Skeletal muscle cell (primary cell): ENCODE measurements around the gene PDCD1.
"Not testable (repeated sequence)": the region's sequence is repeated elsewhere in the genome, so short reads cannot be mapped to it uniquely, and the experiment has no call there.

ENCODE experiments used
- DNase-seq: peaks from one replicate; pipeline ENCODE4 v3.0.0-alpha.2; 2010; ENCODE audit warnings: low read depth
- H3K4me3 ChIP-seq: 2 replicates; pipeline ENCODE4 v1.5.1; 2011; ENCODE audit warnings: low read depth, mild to moderate bottlenecking, control low read depth, low read length, moderate library complexity

The PDCD1 gene

DNA sequence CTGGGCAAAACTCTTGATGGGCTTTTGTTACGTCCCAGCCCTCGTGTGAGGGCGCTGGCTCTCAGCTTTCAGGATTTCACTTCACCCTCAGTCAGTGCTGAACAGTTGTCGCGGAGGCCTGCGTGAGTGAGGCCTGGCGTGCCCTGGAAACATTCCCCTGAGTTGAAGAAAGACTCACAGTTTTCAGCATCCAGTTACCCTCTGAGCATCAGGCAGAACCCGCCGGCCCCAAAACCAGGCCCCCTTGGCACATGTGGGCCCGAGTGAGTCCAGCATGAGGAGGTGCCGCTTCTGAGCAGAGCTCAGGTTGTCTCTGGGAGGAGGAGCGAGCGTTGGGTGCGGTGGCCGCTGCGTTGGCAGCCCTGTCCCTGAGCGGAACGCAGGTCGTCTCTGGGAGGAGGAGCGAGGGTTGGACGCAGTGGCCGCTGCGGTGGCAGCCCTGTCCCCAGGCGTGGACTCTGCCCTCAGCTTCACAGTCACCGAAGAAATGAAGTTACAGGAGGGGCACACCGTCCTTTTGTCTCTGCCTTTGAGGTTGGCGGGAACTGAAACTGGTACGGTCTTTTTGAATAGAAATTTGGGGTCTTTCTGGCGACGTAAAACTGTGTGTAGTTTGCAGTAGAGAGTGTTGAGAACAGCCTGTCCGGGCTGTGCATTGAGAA, 49.8 kb downstream of the PDCD1 start, which contains the start of gene NEU4:
NEU4 (plus strand) TSS at position 473 of the 662 bp plus-strand sequence. CDS start 5,292 bp downstream, outside the sequence.
- H3K4me3 ChIP-seq: no peak within 1 kb of the TSS
- DNase-seq: no peak

DNA sequence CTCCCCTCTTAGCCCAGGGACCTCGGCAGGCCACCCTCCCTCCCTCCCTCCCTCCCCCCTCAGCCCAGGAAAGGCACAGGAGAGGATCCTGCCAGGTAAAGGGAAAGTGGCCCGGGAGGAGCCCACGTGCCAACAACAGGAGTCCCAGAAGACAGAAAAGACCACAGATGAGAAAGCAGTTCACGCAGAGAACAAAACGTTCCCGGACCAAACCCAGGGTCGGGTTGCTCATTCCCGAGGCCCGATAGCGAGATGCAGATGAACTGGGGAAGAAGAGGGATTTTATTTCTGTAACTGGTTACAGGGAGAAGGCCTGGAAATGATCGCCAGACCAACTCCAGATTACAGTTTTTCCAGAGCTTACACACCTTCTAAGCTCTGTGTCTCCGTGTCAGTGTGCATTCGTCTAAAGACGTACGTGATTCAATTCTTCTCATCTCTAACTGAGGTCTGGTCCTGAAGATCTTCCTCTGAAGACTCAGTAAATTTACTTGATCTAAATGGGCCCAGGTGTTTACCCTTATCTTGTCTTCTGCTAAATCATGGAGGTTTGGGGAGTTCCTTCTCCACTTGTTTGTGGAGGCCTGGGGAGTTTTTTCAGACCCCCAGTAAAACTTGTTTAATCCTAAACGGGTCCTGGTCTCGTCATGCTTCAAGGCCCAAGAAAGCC, 50.5 kb downstream of the PDCD1 start:
- DNase-seq: peak; percentile 52
- no peak overlapping the region for H3K4me3 ChIP-seq

DNA sequence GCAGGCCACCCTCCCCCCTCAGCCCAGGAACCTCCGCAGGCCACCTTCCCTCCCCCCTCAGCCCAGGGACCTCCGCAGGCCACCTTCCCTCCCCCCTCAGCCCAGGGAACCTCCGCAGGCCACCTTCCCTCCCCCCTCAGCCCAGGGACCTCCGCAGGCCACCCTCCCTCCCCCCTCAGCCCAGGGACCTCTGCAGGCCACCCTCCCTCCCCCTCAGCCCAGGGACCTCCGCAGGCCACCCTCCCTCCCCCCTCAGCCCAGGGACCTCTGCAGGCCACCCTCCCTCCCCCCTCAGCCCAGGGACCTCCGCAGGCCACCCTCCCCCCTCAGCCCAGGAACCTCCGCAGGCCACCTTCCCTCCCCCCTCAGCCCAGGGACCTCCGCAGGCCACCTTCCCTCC, 52.5 kb downstream of the PDCD1 start:
- DNase-seq, H3K4me3 ChIP-seq: not testable (repeated sequence)

DNA sequence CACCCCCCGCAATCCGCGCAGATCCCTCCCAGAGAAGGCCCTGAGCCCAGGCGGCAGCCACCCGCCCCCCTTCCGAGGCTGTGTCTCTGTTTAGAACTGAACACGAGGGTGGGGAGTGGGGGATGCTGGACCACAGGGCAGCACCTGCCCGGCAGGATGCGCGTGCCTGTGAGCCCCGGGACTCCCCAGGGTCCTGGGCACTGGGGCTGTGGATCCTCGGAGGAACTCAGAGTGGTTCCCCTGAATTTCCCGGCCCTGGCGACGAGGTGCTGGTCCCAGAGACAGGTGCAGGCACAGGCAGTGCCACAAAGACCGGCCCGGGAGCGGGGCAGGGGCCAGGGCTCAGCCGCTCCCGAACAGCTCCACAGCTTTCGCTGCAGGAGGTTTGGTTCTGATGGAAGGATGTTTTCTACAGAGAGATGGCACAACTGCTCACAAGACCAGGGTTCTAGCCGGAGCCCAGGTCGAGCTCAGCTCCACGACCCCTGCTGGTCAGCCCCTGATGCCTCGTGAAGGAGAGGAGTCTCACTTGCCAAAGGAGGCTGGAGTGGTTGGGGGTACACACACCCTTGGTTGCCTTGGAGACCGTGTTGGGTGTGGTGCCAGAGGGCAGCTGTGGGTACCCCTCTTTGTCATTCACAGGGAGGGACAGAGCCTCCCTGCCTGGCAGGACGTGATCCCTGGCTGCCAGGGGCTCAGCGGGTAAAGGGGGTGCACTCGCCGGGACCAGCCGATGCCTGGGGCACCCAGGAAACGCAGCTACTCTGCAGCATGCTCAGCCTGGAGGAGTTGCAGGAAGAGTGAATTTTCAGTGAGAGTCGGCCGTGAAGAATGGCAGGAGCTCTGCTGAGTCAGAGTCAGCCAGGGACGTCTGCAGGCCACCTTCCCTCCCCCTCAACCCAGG, 54.1 kb downstream of the PDCD1 start:
- DNase-seq: no peak
- peak overlapping the region; percentile 48 for H3K4me3 ChIP-seq

- H3K4me3 ChIP-seq: peak overlapping the region; percentile 48
- DNase-seq: no peak
These were observed 55.0 kb downstream of the PDCD1 start for GRCh38 chr2:241803387-241804325.

DNA sequence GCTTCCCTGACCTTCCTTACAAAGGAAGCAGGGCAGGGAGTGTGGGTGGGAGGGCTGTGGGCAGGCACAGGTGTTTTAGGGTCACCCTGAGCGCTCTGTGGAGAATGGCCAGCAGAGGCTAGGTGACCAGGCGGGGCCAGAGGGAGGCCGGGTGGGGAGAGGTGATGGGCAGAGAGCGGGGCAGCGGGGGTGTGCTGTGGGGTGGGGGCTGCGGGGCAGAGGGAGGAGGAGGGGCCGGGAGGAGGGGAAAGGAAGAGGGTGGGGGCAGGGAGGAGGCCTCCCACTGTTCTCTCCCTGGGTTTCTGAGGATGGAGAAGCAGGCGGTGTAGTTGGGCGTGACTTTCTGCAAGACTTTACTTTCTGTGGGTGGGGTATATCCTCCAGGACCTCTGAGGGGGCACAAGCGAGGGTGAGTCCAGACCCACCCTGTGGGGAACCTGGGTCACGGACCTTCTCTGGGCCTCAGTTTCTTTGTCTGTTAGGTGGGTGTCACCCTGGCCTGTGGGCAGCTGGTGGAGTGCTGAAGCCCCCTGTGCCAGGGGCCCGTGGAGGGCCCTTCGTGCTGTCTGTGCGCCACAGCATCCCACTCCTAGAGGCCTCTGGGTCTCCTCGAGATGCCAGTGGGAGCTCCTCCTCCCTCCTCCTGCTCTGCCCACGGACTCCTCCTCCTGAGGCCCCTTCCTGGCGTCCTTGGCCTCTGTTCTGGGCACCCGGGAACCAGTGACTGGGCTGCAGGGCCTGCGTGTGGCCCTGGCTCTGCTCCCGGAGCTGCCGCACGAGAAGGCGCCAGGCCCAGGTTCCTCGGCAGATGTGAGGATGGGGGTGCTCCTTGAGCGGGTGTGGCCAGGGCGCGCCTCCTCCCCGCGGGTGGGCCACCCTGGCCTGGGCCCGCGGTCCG, 56.0 kb downstream of the PDCD1 start:
- H3K4me3 ChIP-seq: peak overlapping the region; percentile 48
- DNase-seq: no peak

GRCh38 chr2:241801611-241802420, 56.9 kb downstream of the PDCD1 start:
- H3K4me3 ChIP-seq: no peak overlapping the region
- no peak for DNase-seq

- DNase-seq, H3K4me3 ChIP-seq: not testable (repeated sequence)
These were observed 58.3 kb downstream of the PDCD1 start for GRCh38 chr2:241800198-241800903.
